IPS DF 6.9 (cell line): Measurements from ENCODE around the gene CHN2.

Experiments used
- DNase-seq: peaks from one replicate; pipeline ENCODE4 v3.0.0-alpha.2; 2013; ENCODE audit warnings: low read depth, low spot score
- H3K27ac ChIP-seq: one replicate; pipeline ENCODE4 v1.5.1; 2013; ENCODE audit warnings: low read length, control low read depth
- H3K27me3 ChIP-seq: 2 replicates; pipeline ENCODE4 v1.6.1; 2013; ENCODE audit warnings: mild to moderate bottlenecking, low read length; ENCODE audit not compliant: control insufficient read depth, insufficient read depth
- H3K36me3 ChIP-seq: 2 replicates; pipeline ENCODE4 v1.6.1; 2013; ENCODE audit warnings: low read length; ENCODE audit not compliant: control insufficient read depth, insufficient read depth
- H3K4me1 ChIP-seq: 2 replicates; pipeline ENCODE4 v1.6.1; 2013; ENCODE audit warnings: low read length; ENCODE audit not compliant: control insufficient read depth, insufficient read depth
- H3K4me3 ChIP-seq: 2 replicates; pipeline ENCODE4 v1.5.1; 2013; ENCODE audit warnings: mild to moderate bottlenecking, low read length
- H3K9me3 ChIP-seq: 2 replicates; pipeline ENCODE4 v1.6.1; 2013; ENCODE audit warnings: low read length, inconsistent platforms; ENCODE audit not compliant: control insufficient read depth, insufficient read depth
- WGBS: extraction: QIAGEN DNeasy Blood & Tissue Kit; methylation state at CpG from one replicate; pipeline ENCODE4 v1.1.7; 2013; ENCODE audit warnings: mixed read lengths, missing lambda C conversion rate; ENCODE audit not compliant: insufficient read length, insufficient coverage; 5-methylcytosine and 5-hydroxymethylcytosine counted together

CHN2 gene

GRCh38 chr7:29394321-29394720 is 199.7 kb downstream of the CHN2 start:
- Histone ChIP-seq H3K4me1 (no peaks in the 10 kb centered on the region; the same call in 1 of the 2 replicates), H3K9me3 (no peaks in the 10 kb centered on the region), H3K4me3 (no peak overlapping the region), H3K27me3 (no peaks in the 10 kb centered on the region), H3K27ac (no peak overlapping the region), H3K36me3 (no peaks in the 10 kb centered on the region)
- DNase-seq, result no peak
- WGBS, result no CpG with 5 or more reads among the region's 7 CpGs

- Histone ChIP-seq H3K27me3 (no peaks in the 10 kb centered on the region), H3K9me3 (no peaks in the 10 kb centered on the region), H3K4me3 (no peak overlapping the region), H3K4me1 (no peaks in the 10 kb centered on the region; the same call in 1 of the 2 replicates), H3K36me3 (no peaks in the 10 kb centered on the region), H3K27ac (no peak overlapping the region)
- no peak for DNase-seq
- WGBS, result no CpG with 5 or more reads among the region's 7 CpGs
These were observed 202.0 kb downstream of the CHN2 start for GRCh38 chr7:29396563-29396962.

- Histone ChIP-seq H3K36me3 (no peaks in the 10 kb centered on the region), H3K4me1 (no peaks in the 10 kb centered on the region; the same call in 1 of the 2 replicates), H3K27me3 (no peaks in the 10 kb centered on the region), H3K9me3 (no peaks in the 10 kb centered on the region), H3K4me3 (no peak overlapping the region), H3K27ac (no peak overlapping the region)
- WGBS, result no CpG with 5 or more reads among the region's 2 CpGs
- no peak for DNase-seq
These were observed 202.8 kb downstream of the CHN2 start for GRCh38 chr7:29397398-29397797.

DNA sequence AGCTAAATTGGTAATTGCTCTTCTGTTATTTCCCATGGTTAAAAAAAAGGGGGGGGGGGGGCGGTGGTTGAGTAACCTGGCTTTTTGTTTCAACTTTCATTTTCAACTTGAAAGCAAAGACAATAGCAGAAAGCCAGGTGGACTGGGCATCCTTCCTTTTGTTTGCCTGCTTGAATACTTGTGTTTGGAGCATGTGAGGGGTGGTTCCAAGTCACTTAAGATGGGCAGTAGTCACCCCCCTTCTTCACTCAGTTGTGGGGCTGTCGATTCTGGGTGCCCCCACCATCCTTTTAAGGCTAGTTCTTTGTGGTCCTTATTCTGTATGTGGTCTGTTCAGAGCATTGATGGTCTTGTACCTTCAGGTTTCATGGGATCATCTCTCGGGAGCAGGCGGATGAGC is 203.4 kb downstream of the CHN2 start:
- no peaks in the 10 kb centered on the region for H3K36me3 ChIP-seq
- no peak for DNase-seq
- H3K27ac ChIP-seq, result no peak overlapping the region
- H3K4me1 ChIP-seq, result no peaks in the 10 kb centered on the region; the same call in 1 of the 2 replicates
- H3K4me3 ChIP-seq, result no peak overlapping the region
- no peaks in the 10 kb centered on the region for H3K27me3 ChIP-seq
- H3K9me3 ChIP-seq, result no peaks in the 10 kb centered on the region
- no CpG with 5 or more reads among the region's 4 CpGs for WGBS

DNA sequence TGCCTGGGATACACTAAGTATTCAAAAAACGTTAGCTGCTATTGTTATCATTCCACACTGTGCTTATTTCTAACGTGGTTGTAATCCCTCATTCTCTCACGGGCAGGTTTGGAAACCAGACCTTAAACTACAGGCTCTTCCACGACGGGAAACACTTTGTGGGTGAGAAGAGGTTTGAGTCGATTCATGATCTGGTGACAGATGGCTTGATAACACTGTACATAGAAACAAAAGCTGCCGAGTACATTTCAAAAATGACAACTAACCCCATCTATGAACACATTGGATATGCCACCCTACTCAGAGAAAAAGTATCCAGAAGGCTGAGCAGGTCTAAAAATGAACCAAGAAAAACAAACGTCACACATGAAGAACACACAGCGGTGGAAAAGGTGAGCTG is 205.9 kb downstream of the CHN2 start:
- Histone ChIP-seq H3K9me3 (no peaks in the 10 kb centered on the region), H3K27me3 (no peaks in the 10 kb centered on the region), H3K4me1 (no peaks in the 10 kb centered on the region; the same call in 1 of the 2 replicates), H3K27ac (no peak overlapping the region), H3K36me3 (no peaks in the 10 kb centered on the region), H3K4me3 (no peak overlapping the region)
- WGBS, result no CpG with 5 or more reads among the region's 9 CpGs
- DNase-seq, result no peak

GRCh38 chr7:29401769-29402168 is 207.2 kb downstream of the CHN2 start:
- H3K27me3 ChIP-seq, result no peaks in the 10 kb centered on the region
- H3K9me3 ChIP-seq, result no peaks in the 10 kb centered on the region
- no peak overlapping the region for H3K4me3 ChIP-seq
- H3K36me3 ChIP-seq, result no peaks in the 10 kb centered on the region
- DNase-seq, result no peak
- no peak overlapping the region for H3K27ac ChIP-seq
- no CpG with 5 or more reads among the region's 11 CpGs for WGBS
- no peaks in the 10 kb centered on the region; the same call in 1 of the 2 replicates for H3K4me1 ChIP-seq

DNA sequence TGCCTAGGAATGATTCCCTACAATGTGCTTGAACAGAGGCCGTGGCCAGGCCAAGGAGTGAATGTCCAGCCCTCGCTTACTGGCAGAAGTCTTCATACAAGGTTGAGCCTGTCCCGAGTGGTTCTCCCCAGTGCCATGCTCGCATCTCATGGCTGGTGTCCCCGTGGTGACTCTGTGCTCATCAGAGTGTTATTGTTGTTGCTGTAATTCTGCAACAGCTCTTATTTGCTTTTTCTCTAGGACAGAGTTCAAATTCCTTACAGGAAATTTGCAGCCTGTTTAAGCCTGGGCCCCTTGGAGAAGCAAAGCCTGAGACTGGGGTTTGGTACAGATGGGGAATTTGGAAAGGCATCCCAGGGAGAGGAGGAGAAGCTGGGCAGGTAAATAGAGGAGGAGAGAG is 211.3 kb downstream of the CHN2 start:
- no CpG with 5 or more reads among the region's 5 CpGs for WGBS
- Histone ChIP-seq H3K27me3 (no peaks in the 10 kb centered on the region), H3K4me1 (no peaks in the 10 kb centered on the region), H3K4me3 (no peak overlapping the region), H3K9me3 (no peaks in the 10 kb centered on the region), H3K27ac (no peak overlapping the region), H3K36me3 (no peaks in the 10 kb centered on the region)
- DNase-seq, result no peak

DNA sequence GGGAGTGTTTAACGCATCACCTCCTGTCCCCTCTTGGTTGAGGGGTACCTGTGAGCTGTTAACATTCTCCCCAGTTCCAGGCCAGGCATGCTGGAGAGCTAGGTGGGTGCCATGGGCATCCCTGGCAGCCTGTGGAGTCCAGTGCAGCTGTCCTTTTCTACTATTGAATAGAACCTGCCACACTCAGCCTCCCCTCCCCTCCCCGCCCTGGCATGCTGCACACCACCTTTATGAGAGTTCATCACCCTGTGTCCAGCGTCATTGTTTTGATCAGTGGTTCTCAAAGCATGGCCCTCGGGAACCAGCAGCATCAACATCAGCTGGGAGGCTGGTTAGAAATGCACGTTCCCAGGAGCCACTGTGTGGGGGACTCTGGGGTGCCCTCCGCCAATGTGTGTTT is 211.8 kb downstream of the CHN2 start:
- Histone ChIP-seq H3K27ac (no peak overlapping the region), H3K9me3 (no peaks in the 10 kb centered on the region), H3K36me3 (no peaks in the 10 kb centered on the region), H3K4me1 (no peaks in the 10 kb centered on the region), H3K27me3 (no peaks in the 10 kb centered on the region), H3K4me3 (no peak overlapping the region)
- no CpG with 5 or more reads among the region's 6 CpGs for WGBS
- DNase-seq, result no peak

- no peaks in the 10 kb centered on the region for H3K4me1 ChIP-seq
- no CpG with 5 or more reads among the region's 7 CpGs for WGBS
- H3K4me3 ChIP-seq, result no peak overlapping the region
- no peaks in the 10 kb centered on the region for H3K36me3 ChIP-seq
- DNase-seq, result peak; percentile 71
- H3K27me3 ChIP-seq, result no peaks in the 10 kb centered on the region
- H3K27ac ChIP-seq, result no peak overlapping the region
- no peaks in the 10 kb centered on the region for H3K9me3 ChIP-seq
These were observed 214.3 kb downstream of the CHN2 start for GRCh38 chr7:29408841-29409243.

DNA sequence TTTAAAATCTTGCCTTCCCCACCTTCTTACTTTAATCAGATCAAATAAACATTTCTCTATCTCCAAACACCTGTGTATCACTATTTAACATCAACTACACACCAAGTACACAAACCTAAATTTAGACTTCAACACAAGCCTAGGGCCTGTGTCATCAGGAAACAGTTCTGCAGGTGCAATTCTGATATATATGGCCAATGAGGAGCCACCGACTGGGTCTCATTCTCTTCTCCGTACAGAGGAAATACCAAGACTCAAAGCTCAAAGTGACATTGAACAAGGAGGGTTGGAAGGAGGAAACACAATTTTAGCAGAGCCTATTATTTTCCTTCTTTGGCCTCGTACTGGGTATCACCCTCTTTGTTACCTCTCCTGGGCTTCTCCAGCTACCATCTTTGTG is 216.4 kb downstream of the CHN2 start:
- WGBS, result no CpG with 5 or more reads among the region's 3 CpGs

DNA sequence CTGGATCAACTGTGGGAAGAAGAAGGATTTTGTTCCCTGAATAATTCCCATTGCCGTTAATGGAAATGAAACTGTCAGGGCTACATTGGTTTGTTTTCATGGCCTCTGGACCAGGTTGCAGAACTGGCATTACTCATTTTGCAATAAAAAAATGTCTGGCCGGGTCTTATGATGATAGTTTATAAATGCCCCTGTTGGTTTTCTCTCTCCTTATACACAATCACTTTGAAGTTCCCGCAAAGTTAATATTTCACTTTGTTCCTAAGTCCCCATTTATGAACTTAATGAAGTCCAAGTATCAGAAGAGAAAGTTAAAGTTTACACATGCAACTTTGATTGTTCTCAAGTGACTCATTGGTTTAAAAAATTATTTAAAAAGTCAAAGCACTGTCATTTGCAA is 218.3 kb downstream of the CHN2 start:
- H3K4me1 ChIP-seq, result no peaks in the 10 kb centered on the region
- H3K36me3 ChIP-seq, result no peaks in the 10 kb centered on the region
- DNase-seq, result no peak
- no peaks in the 10 kb centered on the region for H3K9me3 ChIP-seq
- H3K27ac ChIP-seq, result no peak overlapping the region
- no CpG with 5 or more reads among the region's 3 CpGs for WGBS
- H3K4me3 ChIP-seq, result no peak overlapping the region
- no peaks in the 10 kb centered on the region for H3K27me3 ChIP-seq

More for the DNA sequence above, 216.4 kb downstream of the CHN2 start:
- no peaks in the 10 kb centered on the region for H3K36me3 ChIP-seq
- DNase-seq, result no peak
- no peak overlapping the region for H3K27ac ChIP-seq
- H3K4me3 ChIP-seq, result no peak overlapping the region
- no peaks in the 10 kb centered on the region for H3K4me1 ChIP-seq
- H3K9me3 ChIP-seq, result no peaks in the 10 kb centered on the region
- H3K27me3 ChIP-seq, result no peaks in the 10 kb centered on the region
